HG02678 (cell line): Measurements from ENCODE around the gene NTRK3.

Experiments
- ATAC-seq: cut with Tn5 transposase; IDR thresholded peaks from one replicate; pipeline ENCODE4 v1.9.1; 2021; ENCODE audit warnings: mild to moderate bottlenecking, moderate library complexity; ENCODE audit not compliant: unreplicated experiment

Gene NTRK3

DNA sequence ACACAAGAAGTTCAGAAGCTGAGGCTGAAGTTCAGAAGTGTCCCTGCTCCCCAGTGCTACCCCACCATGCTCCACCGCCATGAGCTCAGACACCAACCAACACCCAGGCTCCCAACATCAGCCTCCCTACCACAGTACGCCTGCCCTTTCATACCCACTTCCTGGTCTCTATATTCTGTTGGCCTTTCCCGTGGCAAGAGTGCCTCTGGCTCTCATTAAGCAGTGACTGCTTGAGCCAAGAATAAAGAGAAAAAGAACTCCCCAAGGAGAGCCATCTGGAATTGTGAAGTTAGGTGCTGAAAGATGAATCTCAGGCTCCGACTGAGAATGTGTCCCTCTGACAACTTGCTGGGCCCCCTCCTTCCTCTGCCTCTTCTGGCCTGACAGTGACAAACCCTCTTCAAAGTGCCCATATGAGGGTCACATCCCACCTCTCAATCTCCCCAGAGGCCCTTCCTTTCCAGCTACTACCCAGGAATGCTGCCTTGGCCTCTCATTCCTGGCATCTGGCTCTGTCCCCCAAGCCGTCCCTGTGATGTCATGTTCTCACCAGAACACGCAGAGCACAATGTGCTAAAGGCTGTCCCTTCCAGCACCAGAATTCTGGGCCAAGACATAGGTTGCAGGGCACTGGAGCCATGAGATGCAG, 306.8 kb downstream of the NTRK3 start:
- ATAC-seq, result no peak

GRCh38 chr15:87949151-87949574, 307.4 kb downstream of the NTRK3 start:
- no peak for ATAC-seq

DNA sequence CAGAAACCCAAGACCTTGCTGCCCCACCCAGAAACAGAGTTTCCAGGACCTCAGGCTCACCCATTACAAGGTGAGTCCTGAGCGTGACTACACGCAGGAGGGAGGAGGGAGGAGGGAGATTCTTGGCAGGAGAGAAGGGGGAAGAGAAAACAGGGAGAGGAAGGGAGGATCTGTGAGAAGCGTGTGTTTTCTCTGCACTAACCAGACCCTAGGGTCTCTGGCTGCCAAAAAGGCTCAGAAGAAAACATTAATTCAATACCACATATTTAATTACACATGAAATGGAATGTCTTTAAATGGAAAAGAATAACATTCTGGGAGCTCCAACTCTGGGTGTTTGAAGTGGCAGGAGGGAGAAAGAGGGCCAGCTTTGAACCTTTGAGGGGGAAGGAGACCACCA, 309.0 kb downstream of the NTRK3 start:
- ATAC-seq, result no peak

GRCh38 chr15:87945246-87945645, 311.3 kb downstream of the NTRK3 start:
- no peak for ATAC-seq

DNA sequence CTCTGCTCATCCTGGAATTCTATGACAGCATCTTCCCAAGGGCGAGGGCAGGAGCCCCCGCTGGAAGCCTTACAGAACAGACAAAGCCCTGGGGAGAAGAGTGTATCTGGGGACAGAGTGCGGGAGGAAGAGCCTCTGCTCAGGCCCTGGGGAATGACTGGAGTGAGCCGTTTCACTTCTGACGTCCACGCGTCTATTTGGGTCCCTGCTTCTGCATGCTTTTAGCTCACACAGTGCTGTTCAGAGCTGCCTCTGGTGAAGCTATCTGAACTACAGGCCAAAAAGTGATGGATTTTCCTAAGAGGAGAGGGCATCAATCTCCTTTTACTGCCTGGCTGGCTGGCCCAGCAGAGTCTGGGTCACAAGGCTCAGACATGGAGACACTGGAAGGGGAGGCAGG, 311.8 kb downstream of the NTRK3 start:
- ATAC-seq, result no peak

DNA sequence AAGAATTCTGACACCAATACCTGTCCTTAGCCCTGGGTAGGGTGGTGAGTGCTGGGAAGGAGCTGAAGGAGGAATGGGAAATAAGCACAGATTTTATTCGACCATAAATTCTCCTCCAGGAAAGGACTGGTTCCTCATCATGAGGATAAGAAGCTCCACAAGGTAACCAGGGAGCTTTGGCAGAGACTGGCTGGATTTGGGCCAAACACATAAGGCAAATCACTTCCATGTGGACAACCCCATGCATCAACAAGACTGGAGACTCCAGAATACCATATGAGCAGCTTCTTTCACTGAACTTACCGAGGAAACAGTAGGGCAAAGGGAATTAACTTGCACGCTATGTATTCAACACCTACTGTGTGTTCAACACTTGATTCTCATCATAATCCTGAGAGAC, 312.5 kb downstream of the NTRK3 start:
- no peak for ATAC-seq

DNA sequence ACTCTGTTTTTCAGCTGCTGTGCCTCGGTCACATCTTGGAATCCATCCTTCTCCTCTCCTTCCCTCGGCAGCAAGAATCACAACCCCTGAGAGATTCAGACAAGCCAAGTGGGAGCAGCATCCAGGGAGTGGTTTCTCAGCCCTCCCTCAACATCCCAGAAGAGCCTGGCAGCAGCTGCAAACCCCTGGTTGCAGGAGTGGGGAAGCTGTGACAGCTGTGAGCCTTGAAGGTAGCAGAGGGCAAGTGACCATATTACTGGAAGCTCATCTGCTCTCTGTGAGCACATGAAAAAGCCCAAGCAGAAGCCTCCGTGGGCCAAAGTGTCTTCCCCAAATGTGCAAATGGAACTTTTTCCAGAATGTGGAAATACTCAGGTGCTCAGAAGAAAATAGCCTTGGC, 312.9 kb downstream of the NTRK3 start:
- ATAC-seq, result no peak

- no peak for ATAC-seq
These were observed 314.2 kb downstream of the NTRK3 start for GRCh38 chr15:87942316-87942715.

DNA sequence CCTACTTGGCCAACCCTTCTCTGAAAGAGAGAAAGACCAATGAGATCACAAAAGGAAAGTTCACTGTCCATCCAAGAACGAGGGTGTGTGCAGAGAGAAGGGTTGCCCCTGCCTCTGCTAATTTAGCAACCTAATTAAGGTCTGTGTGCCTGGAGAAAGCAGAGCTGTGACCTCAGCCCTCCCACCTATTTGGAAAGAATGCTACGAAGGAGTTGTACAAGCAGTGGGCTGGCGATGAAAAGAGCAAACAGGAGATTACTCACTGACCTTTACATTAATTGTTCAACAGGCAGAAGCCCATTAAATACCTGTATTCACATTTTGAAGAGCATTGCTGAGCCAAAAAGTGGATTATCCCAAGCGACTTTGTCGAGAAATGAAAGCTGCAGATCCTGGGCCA, 314.9 kb downstream of the NTRK3 start:
- no peak for ATAC-seq

GRCh38 chr15:87940768-87941167, 315.8 kb downstream of the NTRK3 start:
- ATAC-seq, result no peak

DNA sequence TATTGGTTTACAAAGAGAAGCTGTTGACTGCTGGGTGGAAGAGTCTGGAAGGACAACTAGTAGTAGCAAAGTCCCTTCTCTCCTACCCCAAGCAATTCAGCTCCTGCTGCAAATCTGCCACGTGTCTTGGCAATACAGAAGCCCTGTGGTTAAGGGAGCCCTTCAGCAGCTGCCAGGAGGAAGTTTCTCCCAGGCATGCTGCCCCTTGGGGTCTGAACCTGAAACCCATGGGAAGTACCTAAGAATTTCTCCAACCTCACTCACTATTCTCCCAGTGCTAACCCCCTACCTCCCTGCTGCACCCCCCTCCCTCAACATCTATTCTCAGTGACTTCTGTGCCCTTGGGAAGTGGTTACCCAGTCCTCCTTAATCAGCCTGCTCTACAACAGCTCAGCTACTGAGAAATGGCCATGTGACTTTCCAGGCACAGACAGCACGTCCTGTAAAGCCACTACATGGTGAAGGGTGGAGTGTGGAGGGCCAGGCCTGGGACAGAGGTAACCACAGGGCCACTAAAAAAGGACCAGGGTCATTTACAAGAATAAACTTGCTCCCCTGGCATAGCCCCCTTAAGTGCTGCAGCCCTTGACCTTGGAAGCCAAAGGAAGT, 316.6 kb downstream of the NTRK3 start:
- ATAC-seq, result no peak

GRCh38 chr15:87938031-87938430, 318.5 kb downstream of the NTRK3 start:
- no peak for ATAC-seq

DNA sequence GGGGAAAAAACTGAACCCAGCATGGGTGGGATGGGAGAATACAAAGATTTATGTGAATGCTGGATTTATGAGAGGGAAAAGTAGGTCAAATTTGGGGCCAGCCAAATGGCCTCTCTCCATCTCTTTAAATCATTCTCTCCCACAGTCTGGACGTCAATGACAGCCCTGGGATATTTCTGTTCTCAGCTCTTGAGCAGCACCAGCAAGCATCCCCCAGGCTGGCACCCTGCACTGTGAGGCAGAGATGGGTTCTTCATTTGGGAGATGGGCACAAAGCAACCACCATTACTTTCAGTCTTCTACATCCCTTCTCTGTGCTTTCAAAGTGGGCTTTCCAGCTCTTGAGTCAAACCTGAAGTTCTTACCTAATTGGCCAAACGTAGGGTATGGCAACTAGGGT, 321.0 kb downstream of the NTRK3 start:
- no peak for ATAC-seq

DNA sequence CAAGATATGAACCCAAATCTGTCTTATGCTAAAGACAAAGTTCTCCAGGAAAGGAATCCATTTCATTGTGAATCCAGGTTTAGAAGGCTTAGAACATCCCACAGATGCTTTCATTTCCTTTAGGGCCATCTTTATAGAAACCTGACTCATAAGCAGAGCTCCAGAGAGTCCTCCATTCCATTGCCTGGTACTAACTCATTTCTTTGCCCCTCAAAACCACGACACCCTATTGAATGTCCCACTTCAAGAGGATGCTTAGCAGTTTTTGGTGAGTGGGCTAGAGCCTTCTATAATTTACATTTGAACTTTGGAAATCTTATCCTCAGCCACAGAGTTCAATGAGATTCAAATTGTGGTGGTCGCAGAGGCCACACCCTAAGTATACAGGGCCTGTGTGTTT, 325.0 kb downstream of the NTRK3 start:
- no peak for ATAC-seq

- ATAC-seq, result no peak
These were observed 326.1 kb downstream of the NTRK3 start for GRCh38 chr15:87930457-87930856.

DNA sequence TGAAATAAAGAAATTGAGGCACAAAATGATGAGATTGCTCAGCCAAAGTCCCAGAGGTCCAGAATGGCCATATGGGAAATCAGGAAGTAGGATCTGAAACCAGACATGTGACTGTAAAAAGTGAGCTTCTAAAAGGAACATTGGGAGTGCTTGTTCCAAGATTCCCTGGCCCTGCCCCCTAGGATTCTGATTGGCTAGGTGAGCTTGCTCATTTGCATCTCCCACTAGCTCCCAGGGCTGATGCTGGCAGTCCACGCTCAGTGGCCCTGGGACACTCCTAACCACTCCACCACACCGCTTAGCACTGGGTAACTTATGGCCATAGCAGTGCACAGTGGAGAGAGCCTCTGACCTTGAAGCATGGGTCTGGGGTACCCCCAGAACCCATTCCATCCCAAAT, 326.7 kb downstream of the NTRK3 start:
- no peak for ATAC-seq

- no peak for ATAC-seq
These were observed 332.1 kb downstream of the NTRK3 start for GRCh38 chr15:87924433-87924832.

- no peak for ATAC-seq
These were observed 337.5 kb downstream of the NTRK3 start for GRCh38 chr15:87919064-87919463.

DNA sequence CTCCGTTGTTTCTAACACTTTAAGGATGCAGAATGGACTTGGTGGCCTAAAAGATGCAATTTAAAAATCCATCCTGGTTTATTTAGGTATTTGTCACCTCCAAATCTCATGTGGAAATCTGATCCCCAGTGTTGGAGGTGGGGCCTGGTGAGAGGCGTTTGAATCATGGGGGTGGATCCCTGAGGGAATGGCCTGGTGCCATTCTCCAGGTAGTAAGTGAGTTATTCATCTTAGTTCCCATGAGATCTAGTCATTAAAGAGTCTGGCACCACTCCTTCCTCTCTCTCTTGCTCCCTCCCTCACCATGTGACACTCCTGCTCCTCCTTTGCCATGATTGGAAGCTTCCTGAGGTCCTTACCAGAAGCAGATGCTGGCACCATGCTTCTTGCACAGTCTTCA, 339.1 kb downstream of the NTRK3 start:
- ATAC-seq, result no peak

- no peak for ATAC-seq
These were observed 340.3 kb downstream of the NTRK3 start for GRCh38 chr15:87916208-87916607.

GRCh38 chr15:87910301-87910700, 346.2 kb downstream of the NTRK3 start:
- ATAC-seq, result no peak

- ATAC-seq, result no peak
These were observed 348.7 kb downstream of the NTRK3 start for GRCh38 chr15:87907676-87908446.
